Measurements from ENCODE around the gene PRKCZ.

PRKCZ gene

GRCh38 chr1:2170211-2170610, 120.0 kb downstream of the PRKCZ start:
- TF ChIP-seq, protein P1, sequence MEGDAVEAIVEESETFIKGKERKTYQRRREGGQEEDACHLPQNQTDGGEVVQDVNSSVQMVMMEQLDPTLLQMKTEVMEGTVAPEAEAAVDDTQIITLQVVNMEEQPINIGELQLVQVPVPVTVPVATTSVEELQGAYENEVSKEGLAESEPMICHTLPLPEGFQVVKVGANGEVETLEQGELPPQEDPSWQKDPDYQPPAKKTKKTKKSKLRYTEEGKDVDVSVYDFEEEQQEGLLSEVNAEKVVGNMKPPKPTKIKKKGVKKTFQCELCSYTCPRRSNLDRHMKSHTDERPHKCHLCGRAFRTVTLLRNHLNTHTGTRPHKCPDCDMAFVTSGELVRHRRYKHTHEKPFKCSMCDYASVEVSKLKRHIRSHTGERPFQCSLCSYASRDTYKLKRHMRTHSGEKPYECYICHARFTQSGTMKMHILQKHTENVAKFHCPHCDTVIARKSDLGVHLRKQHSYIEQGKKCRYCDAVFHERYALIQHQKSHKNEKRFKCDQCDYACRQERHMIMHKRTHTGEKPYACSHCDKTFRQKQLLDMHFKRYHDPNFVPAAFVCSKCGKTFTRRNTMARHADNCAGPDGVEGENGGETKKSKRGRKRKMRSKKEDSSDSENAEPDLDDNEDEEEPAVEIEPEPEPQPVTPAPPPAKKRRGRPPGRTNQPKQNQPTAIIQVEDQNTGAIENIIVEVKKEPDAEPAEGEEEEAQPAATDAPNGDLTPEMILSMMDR (IDR thresholded peaks at IDR 0.05; ENCODE audit: low read depth, low read length, missing control alignments): no peak
- no peak overlapping the region for H3K4me3 ChIP-seq (replicated peaks; ENCODE audit: low read depth, low read length)
- no peak for DNase-seq (ENCODE audit: extremely low read depth, low read depth)

DNA sequence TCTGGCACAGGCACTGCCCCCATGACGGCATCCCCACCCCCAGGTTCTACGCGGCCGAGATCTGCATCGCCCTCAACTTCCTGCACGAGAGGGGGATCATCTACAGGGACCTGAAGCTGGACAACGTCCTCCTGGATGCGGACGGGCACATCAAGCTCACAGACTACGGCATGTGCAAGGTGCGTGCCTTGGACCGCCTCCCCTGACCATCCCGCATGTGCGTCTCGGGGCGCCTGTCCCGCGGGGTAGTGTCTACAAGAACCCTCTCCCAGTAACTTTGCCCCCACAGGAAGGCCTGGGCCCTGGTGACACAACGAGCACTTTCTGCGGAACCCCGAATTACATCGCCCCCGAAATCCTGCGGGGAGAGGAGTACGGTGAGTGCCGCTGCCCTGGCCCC, 121.8 kb downstream of the PRKCZ start:
- H3K4me3 ChIP-seq (replicated peaks; ENCODE audit: low read depth, low read length): no peak overlapping the region
- TF ChIP-seq, protein P1 (IDR thresholded peaks at IDR 0.05; ENCODE audit: low read depth, low read length, missing control alignments): no peak
- no peak for DNase-seq (ENCODE audit: extremely low read depth, low read depth)

DNA sequence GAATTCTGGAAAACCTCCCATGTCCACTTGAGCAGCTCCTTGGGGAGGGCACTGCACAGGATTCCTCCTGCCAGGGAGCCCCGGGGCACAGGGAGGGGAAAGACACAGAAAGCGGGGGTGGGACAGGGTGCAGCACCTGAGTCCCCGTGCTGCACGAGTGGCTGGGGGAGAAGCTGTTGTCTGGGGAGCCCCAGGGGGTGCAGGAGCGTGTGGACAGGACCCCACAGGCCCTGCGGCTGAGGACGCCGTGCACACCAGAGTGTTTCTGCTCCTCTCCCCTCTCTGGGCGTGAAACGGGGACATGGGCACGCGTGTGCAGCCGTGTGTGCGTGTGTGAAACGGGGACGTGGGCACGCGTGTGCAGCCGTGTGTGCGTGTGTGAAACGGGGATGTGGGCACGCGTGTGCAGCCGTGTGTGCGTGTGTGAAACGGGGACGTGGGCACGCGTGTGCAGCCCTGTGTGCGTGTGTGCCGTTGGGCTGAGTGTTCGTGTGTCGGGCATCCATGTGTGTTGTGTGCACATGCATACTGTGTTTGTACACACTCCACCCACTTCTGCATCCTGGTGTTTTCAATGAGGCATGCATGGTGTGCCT, 122.4 kb downstream of the PRKCZ start:
- DNase-seq (ENCODE audit: extremely low read depth, low read depth): no peak
- TF ChIP-seq, protein P1 (IDR thresholded peaks at IDR 0.05; ENCODE audit: low read depth, low read length, missing control alignments): no peak
- no peak overlapping the region for H3K4me3 ChIP-seq (replicated peaks; ENCODE audit: low read depth, low read length)

DNA sequence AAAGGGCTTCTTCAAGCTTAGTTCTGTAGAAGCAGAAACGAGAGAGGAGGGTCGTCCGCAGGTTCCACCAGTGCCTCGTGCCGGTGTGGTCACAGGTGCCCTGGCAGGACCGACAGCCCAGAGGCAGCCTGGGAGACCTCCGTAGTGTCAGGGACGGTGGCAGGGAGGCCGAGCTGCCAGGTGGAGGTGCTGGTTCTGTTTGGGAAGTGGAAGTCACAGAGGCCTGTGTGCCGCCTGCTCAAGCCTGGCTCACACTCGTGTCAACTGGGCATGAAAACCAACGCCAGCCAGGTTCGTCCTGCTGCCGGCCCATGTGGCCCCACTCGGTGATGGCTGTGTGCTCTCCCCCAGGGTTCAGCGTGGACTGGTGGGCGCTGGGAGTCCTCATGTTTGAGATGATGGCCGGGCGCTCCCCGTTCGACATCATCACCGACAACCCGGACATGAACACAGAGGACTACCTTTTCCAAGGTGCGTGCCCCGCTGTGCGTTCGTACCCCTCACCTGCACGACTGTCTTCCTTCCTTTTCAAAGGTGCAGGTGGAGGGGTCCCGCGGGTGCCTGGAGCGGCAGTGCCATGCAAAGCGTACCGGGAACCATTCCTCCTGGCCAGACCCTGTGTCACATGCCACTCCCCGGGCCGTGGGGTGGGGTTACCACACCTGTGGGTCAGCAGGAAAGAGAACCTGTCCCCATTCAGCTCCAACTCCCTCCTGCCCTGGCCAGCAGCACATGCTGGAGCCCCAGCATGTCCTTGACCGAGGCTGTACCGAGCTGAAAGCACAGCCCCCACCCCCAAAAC, 123.5 kb downstream of the PRKCZ start:
- H3K4me3 ChIP-seq (replicated peaks; ENCODE audit: low read depth, low read length): no peak overlapping the region; the same call in 1 of the 2 replicates
- DNase-seq (ENCODE audit: extremely low read depth, low read depth): no peak
- TF ChIP-seq, protein P1 (IDR thresholded peaks at IDR 0.05; ENCODE audit: low read depth, low read length, missing control alignments): no peak

DNA sequence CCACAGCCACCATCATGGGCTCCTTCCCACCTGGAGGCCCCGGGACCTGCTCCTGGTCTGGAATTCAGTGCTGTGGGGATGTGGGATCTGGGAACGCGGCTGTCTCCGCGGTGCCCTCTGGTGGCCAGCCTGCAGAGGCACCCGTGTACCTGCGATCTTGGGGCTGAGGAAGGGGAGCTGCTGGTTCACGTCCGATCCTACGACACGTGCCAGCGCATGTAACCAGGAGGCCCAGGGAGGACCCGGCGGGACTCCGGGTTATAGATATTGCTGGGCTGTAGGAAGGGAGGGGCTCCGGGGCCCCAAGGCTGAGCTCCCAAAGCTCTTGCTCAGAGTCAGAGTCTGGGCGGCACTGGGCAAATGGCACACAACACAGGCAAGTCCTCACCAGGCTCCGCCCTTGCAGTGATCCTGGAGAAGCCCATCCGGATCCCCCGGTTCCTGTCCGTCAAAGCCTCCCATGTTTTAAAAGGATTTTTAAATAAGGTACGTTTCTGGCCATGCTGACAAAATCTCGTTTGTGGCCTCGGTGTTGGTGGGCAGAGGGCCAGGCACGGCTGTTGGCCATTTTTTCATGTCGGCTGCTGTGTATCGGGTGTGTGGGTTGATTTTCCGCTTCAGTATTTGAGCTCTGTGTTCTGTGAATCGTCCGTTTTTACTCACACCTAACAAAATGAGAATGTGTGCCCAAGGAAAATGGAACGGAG, 124.3 kb downstream of the PRKCZ start:
- DNase-seq (ENCODE audit: extremely low read depth, low read depth): no peak
- TF ChIP-seq, protein P1 (IDR thresholded peaks at IDR 0.05; ENCODE audit: low read depth, low read length, missing control alignments): peak; percentile 98
- H3K4me3 ChIP-seq (replicated peaks; ENCODE audit: low read depth, low read length): peak overlapping the region; percentile 42

- H3K4me3 ChIP-seq (replicated peaks; ENCODE audit: low read depth, low read length): peak overlapping the region; percentile 42
- TF ChIP-seq, protein P1 (IDR thresholded peaks at IDR 0.05; ENCODE audit: low read depth, low read length, missing control alignments): no peak
- DNase-seq (ENCODE audit: extremely low read depth, low read depth): no peak
Observed at GRCh38 chr1:2175055-2175414, 124.8 kb downstream of the PRKCZ start.
